ENCODE data around the gene GID8. TPM values are rescaled to one million over a fixed set of nuclear protein-coding genes. Genes with fewer than 3 reads are reported as not detected.

The GID8 gene
- total and polyA plus RNA-seq, 2 of the 13 experiments (the other 11 are each of a cell fraction or from before 2014, with no cell fraction given), result 39.6 to 59.8 TPM

GRCh38 chr20:62969179-62969760 is 31.3 kb downstream of the GID8 start (continued):
- TF ChIP-seq ADNP (CRISPR knock-in tag; IDR thresholded peaks at IDR 0.05), result no peak
- no peak for TF ChIP-seq ZSCAN20 (CRISPR knock-in tag; IDR thresholded peaks at IDR 0.05; ENCODE audit: borderline replicate concordance)
- TF ChIP-seq SNAPC2 (CRISPR knock-in tag; IDR thresholded peaks at IDR 0.05), result no peak
- TF ChIP-seq, protein P1, sequence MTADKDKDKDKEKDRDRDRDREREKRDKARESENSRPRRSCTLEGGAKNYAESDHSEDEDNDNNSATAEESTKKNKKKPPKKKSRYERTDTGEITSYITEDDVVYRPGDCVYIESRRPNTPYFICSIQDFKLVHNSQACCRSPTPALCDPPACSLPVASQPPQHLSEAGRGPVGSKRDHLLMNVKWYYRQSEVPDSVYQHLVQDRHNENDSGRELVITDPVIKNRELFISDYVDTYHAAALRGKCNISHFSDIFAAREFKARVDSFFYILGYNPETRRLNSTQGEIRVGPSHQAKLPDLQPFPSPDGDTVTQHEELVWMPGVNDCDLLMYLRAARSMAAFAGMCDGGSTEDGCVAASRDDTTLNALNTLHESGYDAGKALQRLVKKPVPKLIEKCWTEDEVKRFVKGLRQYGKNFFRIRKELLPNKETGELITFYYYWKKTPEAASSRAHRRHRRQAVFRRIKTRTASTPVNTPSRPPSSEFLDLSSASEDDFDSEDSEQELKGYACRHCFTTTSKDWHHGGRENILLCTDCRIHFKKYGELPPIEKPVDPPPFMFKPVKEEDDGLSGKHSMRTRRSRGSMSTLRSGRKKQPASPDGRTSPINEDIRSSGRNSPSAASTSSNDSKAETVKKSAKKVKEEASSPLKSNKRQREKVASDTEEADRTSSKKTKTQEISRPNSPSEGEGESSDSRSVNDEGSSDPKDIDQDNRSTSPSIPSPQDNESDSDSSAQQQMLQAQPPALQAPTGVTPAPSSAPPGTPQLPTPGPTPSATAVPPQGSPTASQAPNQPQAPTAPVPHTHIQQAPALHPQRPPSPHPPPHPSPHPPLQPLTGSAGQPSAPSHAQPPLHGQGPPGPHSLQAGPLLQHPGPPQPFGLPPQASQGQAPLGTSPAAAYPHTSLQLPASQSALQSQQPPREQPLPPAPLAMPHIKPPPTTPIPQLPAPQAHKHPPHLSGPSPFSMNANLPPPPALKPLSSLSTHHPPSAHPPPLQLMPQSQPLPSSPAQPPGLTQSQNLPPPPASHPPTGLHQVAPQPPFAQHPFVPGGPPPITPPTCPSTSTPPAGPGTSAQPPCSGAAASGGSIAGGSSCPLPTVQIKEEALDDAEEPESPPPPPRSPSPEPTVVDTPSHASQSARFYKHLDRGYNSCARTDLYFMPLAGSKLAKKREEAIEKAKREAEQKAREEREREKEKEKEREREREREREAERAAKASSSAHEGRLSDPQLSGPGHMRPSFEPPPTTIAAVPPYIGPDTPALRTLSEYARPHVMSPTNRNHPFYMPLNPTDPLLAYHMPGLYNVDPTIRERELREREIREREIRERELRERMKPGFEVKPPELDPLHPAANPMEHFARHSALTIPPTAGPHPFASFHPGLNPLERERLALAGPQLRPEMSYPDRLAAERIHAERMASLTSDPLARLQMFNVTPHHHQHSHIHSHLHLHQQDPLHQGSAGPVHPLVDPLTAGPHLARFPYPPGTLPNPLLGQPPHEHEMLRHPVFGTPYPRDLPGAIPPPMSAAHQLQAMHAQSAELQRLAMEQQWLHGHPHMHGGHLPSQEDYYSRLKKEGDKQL (CRISPR knock-in tag; IDR thresholded peaks at IDR 0.05; ENCODE audit: low read depth), result no peak
- TF ChIP-seq TEAD3 (CRISPR knock-in tag; optimal IDR thresholded peaks at IDR 0.05; ENCODE audit: borderline replicate concordance), result no peak
- no peak for TF ChIP-seq ZNF414 (CRISPR knock-in tag; IDR thresholded peaks at IDR 0.05)
- TF ChIP-seq ZSCAN30 (CRISPR knock-in tag; IDR thresholded peaks at IDR 0.05), result 0 out of 2 replicates have a peak, but pooled peaks have one; percentile 64
- TF ChIP-seq, protein P2, sequence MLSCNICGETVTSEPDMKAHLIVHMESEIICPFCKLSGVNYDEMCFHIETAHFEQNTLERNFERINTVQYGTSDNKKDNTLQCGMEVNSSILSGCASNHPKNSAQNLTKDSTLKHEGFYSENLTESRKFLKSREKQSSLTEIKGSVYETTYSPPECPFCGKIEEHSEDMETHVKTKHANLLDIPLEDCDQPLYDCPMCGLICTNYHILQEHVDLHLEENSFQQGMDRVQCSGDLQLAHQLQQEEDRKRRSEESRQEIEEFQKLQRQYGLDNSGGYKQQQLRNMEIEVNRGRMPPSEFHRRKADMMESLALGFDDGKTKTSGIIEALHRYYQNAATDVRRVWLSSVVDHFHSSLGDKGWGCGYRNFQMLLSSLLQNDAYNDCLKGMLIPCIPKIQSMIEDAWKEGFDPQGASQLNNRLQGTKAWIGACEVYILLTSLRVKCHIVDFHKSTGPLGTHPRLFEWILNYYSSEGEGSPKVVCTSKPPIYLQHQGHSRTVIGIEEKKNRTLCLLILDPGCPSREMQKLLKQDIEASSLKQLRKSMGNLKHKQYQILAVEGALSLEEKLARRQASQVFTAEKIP (CRISPR knock-in tag; IDR thresholded peaks at IDR 0.05; ENCODE audit: borderline replicate concordance), result no peak
- no peak for TF ChIP-seq HNRNPK (IDR thresholded peaks at IDR 0.05; ENCODE audit: low read depth, low read length, poor library complexity, severe bottlenecking)
- TF ChIP-seq, protein P3, sequence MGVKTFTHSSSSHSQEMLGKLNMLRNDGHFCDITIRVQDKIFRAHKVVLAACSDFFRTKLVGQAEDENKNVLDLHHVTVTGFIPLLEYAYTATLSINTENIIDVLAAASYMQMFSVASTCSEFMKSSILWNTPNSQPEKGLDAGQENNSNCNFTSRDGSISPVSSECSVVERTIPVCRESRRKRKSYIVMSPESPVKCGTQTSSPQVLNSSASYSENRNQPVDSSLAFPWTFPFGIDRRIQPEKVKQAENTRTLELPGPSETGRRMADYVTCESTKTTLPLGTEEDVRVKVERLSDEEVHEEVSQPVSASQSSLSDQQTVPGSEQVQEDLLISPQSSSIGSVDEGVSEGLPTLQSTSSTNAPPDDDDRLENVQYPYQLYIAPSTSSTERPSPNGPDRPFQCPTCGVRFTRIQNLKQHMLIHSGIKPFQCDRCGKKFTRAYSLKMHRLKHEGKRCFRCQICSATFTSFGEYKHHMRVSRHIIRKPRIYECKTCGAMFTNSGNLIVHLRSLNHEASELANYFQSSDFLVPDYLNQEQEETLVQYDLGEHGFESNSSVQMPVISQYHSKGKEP (CRISPR knock-in tag; IDR thresholded peaks at IDR 0.05), result no peak
